ENCODE data around the gene AQP12A. TPM values are rescaled to one million over a fixed set of nuclear protein-coding genes. Genes with fewer than 3 reads are reported as not detected.
"Not testable (repeated sequence)": the region's sequence is repeated elsewhere in the genome, so short reads cannot be mapped to it uniquely, and the experiment has no call there.

AQP12A gene
- polyA plus RNA-seq, 4 donors = 0.60 to 1.6 TPM; not detected in 2

DNA sequence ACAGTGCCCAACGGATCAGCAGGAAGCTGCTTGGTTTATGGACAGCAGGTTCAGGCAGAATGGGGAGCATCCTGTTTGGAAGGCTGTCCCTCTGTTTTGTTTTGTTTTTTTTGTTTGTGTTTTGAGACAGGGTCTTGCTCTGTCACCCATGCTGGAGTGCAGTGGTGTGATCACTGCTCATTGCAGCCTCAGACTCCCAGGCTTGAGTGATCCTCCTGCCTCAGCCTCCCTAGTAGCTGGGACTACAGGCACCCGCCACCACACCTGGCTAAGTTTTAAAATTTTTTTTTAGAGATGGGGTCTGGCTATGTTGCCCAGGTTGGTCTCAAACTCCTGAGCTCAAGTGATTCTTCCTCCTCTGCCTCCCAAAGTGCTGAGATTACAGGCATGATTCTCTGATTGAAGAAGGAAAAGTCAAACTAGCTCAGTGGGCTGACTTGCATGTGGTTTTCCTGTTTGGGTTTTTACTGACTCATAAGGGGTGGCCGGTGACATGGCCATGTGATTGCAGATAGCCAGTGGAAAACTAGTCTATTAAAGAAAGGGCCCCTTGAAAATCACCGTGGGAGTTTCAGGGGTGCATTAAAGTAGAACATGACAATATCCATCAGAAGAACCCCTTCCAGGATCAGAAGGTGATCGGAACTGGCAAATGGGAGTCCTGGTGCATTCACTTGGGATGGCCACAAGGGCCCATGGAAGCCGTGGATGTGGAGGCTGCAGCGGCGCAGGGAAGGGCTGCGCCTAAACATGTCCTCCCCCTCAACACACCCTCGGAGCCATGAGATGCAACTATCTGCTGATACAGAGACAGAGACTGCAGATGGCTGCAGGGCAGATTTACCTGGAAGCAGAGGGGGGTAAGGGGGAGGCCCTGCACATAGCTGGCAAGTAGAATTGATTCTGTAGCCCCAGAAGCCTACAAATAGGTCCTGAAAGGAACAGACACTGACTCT lies 35.5 kb upstream of the AQP12A start:
- no peak for DNase-seq (ENCODE audit: low read depth in 4 of 4, low spot score in 3 of 4)

- DNase-seq (ENCODE audit: low read depth in 4 of 4, low spot score in 3 of 4) = not testable (repeated sequence)
These were observed 31.8 kb upstream of the AQP12A start for GRCh38 chr2:240659883-240660282.

DNA sequence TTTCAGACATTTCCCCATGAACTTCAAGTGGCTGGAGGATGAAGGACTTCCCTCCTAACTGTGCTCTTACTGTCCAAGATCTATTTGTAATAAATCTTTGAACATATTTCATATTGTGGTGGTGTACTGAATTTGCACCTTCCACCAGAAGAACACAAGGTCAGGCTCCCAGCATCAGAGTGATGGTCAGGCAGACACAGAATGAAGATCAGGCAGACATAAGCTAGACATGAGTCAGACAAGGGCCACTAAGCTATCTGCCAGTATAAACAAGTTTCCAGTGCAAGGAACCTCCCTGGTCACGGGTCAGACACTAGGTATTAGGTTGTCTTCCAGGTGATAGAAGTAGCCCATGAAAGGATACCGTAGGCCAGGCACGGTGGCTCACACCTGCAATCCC lies 29.0 kb upstream of the AQP12A start:
- no peak for DNase-seq (ENCODE audit: low read depth in 4 of 4, low spot score in 3 of 4)

- DNase-seq (ENCODE audit: low read depth in 4 of 4, low spot score in 3 of 4) = no peak
These were observed 28.0 kb upstream of the AQP12A start for GRCh38 chr2:240663546-240664190.

GRCh38 chr2:240664622-240665021 lies 27.0 kb upstream of the AQP12A start:
- no peak for DNase-seq (ENCODE audit: low read depth in 4 of 4, low spot score in 3 of 4)

DNA sequence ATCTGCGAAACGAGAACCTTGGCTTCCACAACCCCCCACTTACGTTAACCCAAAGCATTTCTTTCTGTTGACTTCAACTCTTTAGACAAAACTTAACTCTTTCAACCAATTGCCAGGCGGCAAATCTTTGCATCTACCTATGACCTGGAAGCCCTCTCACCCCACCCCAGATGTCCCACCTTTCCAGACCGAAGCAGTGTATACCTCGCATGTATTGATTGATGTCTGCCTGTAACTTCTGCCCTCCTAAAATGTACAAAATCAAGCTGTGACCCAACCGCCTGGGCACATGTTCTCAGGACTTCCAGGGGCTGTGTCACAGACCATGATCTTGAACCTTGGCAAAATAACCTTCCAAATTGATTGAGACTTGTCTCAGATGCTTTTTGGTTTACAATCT lies 21.3 kb upstream of the AQP12A start:
- no peak for DNase-seq (ENCODE audit: low read depth in 4 of 4, low spot score in 3 of 4)

DNA sequence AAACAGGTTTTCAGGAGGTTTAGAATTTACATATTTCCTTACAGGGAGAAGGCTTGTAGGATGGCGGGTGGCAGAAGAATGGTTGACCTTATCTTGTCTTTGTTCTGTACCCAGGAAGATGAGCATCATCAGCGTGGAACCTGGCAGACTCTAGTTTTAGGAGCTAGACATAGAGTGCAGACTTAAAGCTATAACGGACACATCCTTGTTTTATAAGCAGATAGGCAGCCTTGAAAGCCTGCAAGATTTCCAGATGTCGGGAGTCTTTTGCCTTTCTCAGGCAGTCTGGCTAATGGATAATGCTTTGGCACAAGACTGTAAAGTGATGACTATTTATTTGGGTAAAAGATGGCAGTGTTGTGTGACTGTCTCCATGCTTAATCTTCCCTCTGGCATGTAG lies 20.7 kb upstream of the AQP12A start:
- DNase-seq (ENCODE audit: low read depth in 4 of 4, low spot score in 3 of 4) = no peak

DNA sequence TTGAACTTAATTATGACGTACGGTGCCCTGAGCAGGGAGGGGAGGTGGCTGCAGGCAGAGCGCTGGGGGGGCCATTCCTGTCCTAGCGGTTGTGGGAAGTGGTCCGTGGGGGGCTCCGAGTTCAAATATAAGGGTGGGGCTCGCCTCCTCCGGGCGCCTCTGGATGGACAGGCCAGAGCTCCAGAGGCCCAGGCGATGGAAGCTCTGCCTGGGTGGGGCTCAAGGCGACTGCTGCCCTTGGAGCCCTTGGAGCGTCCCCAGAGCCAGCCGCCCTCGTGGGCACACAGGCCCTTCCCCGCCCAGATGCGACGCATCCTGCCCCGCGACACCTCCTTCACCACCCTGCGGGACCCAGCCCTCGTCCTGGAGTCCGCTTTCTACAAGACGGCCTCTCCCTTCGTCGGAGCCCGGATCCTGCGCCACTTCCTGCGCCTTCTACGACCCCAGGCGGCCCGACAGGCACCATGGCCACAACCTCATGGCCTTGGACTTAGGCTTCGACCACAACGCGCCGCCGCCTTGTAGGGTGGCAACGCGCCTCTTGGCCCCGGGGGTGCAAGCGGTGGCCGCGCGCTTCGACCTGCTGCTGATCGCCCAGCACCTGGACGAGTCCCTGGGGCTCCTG lies 19.5 kb upstream of the AQP12A start:
- DNase-seq (ENCODE audit: low read depth in 4 of 4, low spot score in 3 of 4) = no peak

GRCh38 chr2:240672701-240673190 lies 18.9 kb upstream of the AQP12A start:
- no peak for DNase-seq (ENCODE audit: low read depth in 4 of 4, low spot score in 3 of 4)

GRCh38 chr2:240674461-240675184 lies 17.0 kb upstream of the AQP12A start:
- not testable (repeated sequence) for DNase-seq (ENCODE audit: low read depth in 4 of 4, low spot score in 3 of 4)

DNA sequence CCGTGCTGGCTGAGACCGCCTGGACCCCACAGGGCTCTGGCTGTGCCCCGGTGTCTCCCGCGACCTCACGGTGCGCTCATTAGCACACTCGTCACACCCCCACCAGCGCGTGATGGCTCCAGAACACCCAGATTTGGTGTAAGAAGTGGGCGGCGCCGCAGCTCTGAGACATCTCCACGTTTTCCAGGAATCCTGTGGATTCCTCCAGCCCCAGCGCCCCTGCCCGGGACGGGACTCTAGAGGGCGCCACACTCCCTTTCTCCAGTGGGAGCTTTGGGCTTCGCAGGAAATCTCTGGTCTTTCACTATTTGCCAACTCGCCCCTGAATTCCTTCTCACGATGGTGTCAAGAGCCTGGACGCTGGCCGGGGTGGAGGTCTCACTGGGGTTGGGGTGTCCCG lies 16.3 kb upstream of the AQP12A start:
- DNase-seq (ENCODE audit: low read depth in 4 of 4, low spot score in 3 of 4) = not testable (repeated sequence)

GRCh38 chr2:240678043-240678442 lies 13.6 kb upstream of the AQP12A start:
- not testable (repeated sequence) for DNase-seq (ENCODE audit: low read depth in 4 of 4, low spot score in 3 of 4)

DNA sequence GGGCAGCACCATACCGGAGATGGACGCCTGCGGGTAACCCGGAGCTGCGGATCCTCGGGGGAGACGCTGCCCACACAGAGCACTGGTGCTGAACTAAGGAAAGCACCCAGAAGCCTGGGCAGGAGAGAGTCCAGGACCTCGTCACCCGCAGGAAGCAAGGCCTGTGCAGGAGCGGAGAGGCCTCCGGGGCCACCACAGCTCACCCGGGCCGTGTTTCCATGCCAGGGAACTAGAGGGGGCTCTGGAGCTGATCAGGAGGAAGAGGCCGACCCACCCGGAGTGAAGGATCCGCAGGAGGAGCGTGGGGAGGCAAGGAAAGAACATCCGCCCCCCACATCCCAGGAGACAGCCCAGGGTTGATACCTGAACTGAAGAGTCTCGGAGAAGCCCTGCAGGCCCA lies 12.8 kb upstream of the AQP12A start:
- DNase-seq (ENCODE audit: low read depth in 4 of 4, low spot score in 3 of 4) = not testable (repeated sequence)

GRCh38 chr2:240680185-240680584 lies 11.5 kb upstream of the AQP12A start:
- not testable (repeated sequence) for DNase-seq (ENCODE audit: low read depth in 4 of 4, low spot score in 3 of 4)

DNA sequence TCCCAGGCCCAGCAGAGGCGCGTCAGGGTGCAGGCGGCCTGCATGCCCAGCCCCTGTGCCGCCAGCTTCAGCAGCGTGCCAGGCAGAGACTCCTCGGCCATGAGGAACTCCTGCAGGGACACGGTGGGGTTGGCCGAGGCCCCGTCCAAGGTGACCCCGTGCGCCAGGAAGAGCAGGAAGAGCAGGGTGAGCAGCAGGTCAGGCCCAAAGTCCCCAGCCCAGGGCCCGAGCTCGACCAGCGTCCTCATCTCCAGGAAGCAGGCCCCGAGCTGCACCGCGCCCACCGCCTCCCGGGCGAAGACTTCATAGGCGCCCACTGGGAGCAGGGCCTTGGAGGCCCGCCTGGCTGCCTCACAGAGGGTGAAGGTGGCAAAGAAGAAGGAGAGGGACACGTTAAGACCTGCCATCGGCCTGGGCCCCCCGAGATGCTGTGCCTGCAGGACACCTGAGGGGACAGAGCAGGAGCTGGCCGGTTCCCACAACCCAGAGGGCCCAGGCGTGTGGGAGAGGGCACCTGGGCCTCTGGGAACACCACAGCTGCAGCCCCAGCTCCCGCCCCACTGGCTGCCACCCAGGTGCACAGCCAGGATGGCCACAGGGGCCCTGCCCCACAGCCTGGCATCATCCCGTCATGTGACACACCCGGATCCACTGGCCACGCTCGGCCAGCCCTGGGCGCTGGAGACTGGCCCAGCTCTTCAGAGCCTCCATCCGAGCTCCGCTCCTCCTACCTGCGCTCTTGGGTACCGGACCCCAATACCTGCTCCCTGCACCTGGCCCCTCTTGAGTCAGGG lies 9.0 kb upstream of the AQP12A start, which contains the start of gene AQP12B:
Gene AQP12B, minus strand, starts transcription at position 455 of the 794 bp plus-strand sequence. Its CDS starts 48 bp downstream, at position 407.
- DNase-seq (ENCODE audit: low read depth in 4 of 4, low spot score in 3 of 4) = not testable (repeated sequence)

DNA sequence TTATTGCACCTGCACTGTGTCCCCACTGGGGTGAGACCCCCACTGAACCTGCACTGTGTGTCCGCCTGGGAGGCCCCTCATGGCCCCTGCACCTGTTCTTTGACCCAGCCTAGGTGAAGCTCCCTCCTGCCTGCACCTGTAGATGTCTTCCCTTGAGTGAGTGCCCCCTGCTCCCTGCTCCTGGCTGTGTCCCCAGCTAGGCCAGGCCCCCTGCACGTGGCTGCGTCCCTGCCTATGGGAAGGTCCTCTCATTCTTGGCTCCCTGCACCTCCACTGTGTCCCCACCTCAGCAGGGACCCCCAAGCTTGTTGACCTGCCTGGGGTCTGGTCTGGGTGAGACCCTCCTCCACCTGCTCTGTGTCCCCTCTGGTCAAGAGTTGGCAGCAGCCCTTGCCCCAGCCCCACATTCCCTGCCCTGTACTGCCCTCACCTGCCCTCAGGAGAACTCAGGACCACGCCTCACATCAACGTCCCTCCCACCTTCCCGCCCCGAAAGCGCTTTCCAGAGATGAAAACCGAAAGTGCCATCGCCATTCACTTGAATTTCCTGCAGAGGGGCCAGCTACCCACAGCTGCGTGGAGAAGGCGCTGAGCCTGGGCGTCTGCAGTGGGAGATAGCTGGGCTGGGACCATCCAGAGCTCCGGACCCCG lies 8.2 kb upstream of the AQP12A start:
- not testable (repeated sequence) for DNase-seq (ENCODE audit: low read depth in 4 of 4, low spot score in 3 of 4)

- DNase-seq (ENCODE audit: low read depth in 4 of 4, low spot score in 3 of 4) = not testable (repeated sequence)
These were observed 7.5 kb upstream of the AQP12A start for GRCh38 chr2:240683980-240684728.

DNA sequence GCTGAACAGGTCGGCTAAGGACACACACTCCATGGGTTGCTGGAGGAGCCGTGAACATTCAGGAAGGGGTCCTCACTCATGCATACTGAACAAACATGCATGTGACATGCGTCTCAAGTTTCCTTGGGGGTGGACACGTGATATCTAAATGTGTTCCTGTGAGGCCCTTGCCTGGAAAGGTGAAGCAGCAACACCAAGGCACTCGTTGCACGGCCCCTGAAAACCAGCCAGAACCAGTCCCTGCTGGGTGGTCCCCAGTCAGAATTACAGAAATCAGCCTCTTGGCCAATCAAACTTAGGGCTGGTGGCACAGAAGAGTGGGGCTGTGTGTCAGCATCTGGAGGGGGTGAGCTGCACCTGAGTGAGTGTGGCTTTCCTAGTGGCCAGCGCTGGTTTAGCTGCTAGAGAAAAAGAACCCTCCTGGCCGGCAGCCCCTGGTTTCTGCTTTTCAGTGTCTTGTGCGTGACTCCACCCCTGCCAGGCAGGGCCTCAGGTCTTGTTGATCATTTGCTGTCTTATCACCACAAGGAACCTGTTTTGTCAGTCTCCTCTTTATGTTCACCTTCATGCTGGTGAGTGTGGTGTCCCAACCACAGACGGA lies 5.8 kb upstream of the AQP12A start:
- peak; percentile 60 to 81 (median 62) for DNase-seq (ENCODE audit: low read depth in 4 of 4, low spot score in 3 of 4)
